ENCODE data around the gene NT5C3A.
"Not testable (repeated sequence)": the region's sequence is repeated elsewhere in the genome, so short reads cannot be mapped to it uniquely, and the experiment has no call there.

The NT5C3A gene

GRCh38 chr7:33039903-33040292 is 22.7 kb downstream of the NT5C3A start:
- no peak for DNase-seq

DNA sequence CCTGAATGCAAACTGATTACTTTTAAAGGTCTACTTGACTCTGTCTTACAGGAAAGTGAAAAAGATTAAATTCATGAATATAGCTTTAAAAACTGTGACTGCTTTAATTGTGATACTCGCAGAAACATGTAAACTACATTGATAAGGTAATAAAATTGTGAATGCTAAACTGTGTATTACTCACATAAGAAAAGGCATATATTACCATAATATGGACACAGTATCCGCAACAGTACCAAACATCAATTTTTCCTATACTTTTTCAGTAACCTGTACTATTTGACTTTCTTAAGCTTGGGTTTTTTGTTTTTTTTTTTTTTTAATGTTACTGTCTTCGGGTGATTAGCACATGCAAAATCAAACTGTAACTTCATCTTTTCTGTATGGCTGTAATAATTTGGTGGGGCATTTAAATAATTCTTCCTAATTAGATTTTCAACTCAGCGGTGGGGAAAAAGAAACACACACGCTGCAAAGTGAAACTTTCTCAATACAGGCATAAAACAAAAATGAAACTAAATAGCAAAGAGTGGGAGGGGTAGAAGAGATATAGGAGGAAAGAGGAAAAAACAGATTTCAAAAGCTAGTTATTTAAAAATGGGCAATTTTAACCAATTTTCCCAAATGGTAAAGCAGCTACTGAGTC is 23.2 kb downstream of the NT5C3A start:
- DNase-seq = no peak

GRCh38 chr7:33038639-33039038 is 23.9 kb downstream of the NT5C3A start:
- DNase-seq = no peak

- DNase-seq = no peak
Observed at GRCh38 chr7:33035776-33036175, 26.8 kb downstream of the NT5C3A start.

DNA sequence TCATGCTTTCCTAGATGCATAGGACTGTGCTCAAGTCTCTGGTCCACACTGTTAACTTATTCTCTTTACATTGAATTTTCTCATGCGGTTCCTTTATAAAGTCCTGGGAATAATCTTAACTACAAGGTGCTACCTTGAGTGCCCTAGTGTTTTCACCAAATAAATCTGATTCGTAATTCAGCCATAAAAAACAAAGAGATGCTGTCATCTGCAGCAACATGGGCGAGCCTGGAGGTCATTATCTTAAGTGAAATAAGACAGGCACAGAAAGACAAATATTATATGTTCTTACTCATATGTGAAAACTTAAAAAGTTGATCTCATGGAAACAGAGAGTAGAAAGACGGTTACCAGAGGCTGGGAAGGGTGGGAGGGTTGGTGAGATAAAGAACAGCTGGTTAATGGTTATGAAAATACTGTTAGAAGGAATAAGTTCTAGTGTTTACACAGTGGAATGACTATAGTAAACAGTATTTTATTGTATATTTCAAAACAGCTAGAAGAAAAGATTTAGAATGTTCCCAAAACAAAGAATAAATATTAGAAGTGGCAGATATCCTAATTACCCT is 38.3 kb downstream of the NT5C3A start:
- DNase-seq = no peak

GRCh38 chr7:33012364-33012763 is 50.2 kb downstream of the NT5C3A start:
- DNase-seq = no peak

DNA sequence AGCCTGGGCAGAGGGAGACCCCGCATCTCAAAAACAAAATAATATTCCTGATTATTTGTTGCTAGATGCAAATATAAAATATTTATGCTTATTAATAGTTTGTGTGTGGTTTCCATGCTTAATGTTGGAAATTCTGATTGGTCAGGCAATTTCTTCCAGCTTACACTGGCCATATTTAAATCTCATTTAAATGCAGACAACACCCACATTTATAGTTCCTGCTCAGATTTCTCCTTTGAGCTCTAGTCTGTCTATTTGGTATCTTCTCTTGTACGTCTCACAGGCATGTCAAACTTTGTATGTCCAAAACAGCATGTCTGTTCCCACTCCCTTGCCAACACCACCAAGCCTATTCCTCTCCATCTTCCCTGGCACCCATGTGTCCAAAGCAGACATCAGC is 52.8 kb downstream of the NT5C3A start:
- no peak for DNase-seq

GRCh38 chr7:33005690-33006089 is 56.9 kb downstream of the NT5C3A start:
- DNase-seq = not testable (repeated sequence)

DNA sequence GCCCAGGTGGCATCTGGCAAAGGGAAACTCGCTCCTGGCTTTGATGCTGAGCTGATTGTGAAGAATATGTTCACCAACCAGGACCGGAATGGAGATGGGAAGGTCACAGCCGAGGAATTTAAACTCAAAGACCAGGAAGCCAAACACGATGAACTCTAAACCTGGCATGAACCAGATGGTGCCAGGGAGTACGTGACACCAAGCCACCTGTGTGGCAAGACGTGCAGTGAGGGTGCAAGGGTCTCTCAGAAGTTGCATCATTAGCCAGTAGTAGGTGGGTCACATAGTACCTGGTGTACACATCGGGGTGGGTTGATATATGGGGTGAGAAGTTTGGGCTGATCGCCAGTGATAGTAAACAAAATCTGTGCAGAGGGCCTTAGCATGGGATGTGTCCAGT is 57.4 kb downstream of the NT5C3A start:
- not testable (repeated sequence) for DNase-seq

DNA sequence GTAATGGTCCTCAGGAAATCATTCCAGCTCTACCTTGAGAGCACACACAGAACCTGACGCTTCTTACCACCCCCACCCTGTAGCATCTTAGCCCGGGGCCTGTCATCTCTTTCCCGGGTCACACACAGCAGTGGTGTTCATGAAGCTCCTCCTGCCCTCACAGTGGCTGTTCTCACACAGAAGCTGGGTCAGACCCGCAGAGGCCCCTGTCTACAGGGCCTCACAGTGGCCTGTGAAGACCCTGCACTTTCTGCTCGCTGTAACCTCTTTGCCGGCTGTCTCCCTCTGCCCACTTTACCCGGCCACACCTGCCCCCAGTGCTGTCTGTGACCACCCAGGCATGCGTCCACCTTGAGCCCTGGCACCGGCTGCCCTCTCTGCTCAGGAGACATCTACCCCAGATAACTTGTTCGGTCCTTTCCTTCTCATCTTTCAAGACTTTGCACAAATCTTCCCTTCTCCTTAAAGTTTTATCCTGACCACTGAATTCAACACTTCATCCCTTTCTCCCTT is 58.4 kb downstream of the NT5C3A start:
- DNase-seq = not testable (repeated sequence)

DNA sequence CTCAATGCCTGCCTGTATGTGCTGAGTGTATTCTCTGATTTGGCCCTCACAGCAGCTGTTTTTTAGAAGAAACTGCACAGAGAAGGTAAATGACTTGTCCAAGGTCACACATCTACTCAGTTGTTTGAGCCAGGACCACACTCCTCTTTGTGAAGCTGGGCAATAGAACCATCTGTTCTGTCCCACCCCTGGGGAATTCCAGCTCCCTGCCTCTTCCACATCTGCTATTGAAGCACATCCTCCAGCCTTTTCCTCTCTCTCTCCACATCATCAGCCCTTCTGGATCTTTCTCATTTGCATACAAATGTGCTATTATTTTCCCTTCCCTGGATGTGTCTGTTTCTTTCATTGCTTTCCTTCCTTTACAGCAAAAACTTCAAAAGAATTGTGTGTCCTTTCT is 59.5 kb downstream of the NT5C3A start:
- not testable (repeated sequence) for DNase-seq

DNA sequence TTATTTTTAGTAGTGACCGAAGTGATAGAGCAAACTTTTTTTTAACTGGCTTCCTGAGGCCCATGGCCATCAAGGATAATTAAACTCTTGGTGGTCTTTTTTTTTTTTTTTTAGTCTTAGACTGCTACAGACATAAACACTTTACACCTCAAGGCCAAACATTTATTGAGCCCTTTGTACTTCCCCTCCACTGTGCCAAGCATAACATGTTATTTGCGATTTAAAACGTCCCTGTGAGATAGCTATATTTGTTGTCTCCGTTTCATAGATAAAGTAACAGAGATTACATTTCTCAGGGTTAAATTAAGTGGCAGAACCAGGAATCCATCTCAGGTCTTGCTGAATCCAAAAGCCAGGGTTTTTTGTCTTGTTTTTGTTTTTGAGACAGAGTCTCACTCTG is 63.2 kb downstream of the NT5C3A start:
- not testable (repeated sequence) for DNase-seq

DNA sequence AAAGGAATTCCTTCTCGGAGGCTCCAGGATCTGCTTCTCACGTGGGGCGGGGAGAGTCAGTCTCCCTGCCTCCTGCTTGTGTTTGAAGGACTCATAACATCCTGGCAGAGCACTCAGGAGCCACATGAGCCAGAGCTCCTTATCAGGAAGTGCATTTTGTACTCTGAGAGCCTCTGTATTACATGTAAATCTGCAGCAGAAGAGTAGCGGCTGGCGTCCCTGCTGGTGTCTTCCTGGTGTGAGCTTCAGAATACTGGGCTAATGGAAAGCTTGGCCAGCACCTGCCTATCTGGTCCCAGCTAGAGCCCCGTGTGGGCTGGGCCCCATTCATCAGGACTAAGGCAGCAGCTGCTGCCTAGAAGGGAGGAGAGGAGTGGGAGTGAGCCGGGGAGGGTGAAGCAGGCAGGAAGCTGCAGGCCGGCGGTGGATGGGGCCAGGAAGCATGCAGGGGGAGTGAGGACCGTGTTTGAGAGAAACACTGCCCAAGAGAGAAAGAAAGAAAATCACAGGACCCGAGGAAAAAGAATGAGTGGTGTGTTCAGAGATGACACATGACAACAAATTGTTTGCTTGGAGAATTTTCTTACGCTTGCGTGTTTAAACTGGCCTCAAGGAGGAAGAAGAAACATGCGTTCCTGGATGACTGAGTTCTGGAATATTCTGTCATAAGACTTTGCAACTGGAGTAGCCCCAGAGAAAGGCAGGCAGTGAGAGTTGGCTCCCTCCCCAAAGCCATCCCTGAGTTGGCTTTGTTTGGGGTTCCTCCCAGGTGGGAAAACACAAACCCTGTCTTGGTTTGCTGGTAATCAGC is 64.0 kb downstream of the NT5C3A start:
- DNase-seq = not testable (repeated sequence)

DNA sequence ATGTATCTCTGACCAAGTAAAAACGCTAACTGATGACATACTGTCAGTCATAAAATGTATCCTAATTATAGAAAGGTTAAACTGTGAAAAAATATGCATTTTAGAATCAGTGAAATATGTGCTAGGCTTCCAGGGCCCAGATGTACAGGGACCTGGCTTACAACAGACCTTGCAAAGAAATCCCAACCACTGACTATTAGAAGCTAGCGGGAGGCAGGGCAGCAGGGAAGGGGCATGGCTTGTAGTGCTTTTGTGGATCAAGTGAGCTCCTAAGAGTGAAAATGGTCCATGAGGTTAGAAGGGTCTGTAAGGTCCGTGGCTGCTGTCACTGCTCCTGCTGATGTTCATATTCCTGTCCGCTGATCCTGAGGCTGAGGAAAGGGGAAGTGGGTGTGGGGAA is 64.6 kb downstream of the NT5C3A start:
- not testable (repeated sequence) for DNase-seq

GRCh38 chr7:32992750-32993149 is 69.8 kb downstream of the NT5C3A start:
- not testable (repeated sequence) for DNase-seq

- not testable (repeated sequence) for DNase-seq
Observed at GRCh38 chr7:32991975-32992700, 70.4 kb downstream of the NT5C3A start.

- DNase-seq = not testable (repeated sequence)
Observed at GRCh38 chr7:32991068-32991585, 71.4 kb downstream of the NT5C3A start.

- DNase-seq = not testable (repeated sequence)
Observed at GRCh38 chr7:32988148-32988547, 74.4 kb downstream of the NT5C3A start.

DNA sequence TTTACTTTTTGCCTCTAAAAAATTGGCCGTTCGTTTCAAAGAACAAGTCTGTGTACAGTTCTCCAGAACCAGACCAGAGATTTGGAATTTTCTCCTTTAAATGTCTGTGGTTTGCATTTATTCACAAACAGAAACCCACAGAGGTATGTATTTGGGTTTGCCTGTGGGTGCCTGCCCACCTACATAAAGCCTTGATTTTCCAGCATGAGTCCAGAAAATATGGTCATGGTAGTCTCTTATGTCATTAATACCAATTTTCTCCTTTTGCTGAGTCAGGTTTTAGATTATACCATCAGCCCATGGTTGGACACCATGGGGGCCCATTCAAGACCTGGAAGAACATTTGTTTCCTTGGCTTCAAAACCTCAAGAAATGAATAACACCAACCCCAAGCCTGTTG is 82.7 kb downstream of the NT5C3A start:
- DNase-seq = not testable (repeated sequence)

- not testable (repeated sequence) for DNase-seq
Observed at GRCh38 chr7:32979246-32979645, 83.3 kb downstream of the NT5C3A start.

DNA sequence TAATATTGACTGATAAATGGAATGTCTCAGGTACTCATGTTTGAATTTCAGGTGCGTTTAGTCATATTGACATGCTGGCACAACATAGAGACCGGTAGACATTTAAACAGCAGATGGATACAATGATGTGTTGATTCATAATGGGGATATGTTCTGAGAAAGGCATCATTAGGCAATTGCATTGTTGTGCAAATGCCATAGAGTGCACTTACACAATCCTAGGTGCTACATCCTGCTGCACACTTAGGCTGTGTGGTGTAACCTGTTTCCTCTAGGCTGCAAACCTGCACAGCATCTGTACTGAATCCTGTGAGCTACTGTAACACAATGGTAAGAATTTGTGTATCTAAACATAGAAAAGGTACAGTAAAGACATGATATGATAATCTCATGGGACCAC is 85.4 kb downstream of the NT5C3A start:
- not testable (repeated sequence) for DNase-seq

DNA sequence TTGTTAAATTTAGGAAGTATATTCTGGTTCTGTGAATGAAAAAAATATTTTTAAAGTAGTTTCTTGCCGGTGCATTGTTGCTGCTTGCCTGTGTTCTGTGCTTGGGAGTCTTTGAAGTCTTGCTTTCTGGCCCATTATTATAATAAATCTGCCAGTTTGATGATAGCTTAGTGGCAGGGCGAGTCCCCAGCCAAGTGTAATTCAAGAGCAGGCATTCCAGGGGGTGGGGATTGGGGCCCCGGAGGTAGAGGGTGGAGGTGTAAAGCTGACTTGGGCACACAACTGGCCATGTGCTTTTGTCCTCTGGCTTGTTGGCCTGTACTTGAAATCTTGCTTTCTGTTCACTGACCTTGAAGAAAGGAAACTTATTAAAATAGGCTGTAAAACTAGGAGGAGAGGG is 90.6 kb downstream of the NT5C3A start:
- DNase-seq = not testable (repeated sequence)

DNA sequence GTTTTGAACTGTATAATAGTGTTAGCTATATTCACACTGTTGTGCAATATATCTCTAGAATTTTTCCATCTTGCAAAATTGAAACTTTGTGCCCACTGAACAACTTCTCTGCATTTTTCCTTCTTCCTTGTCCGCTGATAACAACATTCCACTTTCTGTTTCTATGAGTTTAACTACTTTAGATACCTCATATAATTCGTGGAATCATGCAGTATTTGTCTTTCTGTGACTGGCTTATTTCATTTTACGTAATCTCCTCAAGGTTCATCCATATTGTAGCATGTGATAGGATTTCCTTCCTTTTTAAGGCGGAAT is 95.4 kb downstream of the NT5C3A start:
- not testable (repeated sequence) for DNase-seq
